ENCODE results near the gene PLXNA2.

GRCh38 chr1:208216062-208216461 lies 28.1 kb downstream of the PLXNA2 start:
- TF ChIP-seq CTCF (IDR thresholded peaks at IDR 0.05) (no peak), POLR2AphosphoS5 (IDR thresholded peaks at IDR 0.05) (no peak), POLR2A (IDR thresholded peaks at IDR 0.05) (no peak)
